Activated T-helper 1 cell treated with anti-CD3 and anti-CD28 coated beads, Interleukin-2, amount 50 U/mL, for 16 hours (primary cell): ENCODE measurements around the gene NHSL1.

Experiments
- DNase-seq, 2 donors: peaks; one replicate each; pipeline ENCODE4 v3.0.0-alpha.2; 2020; ENCODE audit warnings: low read depth in 1 of 2, low spot score in 1 of 2

The NHSL1 gene

DNA sequence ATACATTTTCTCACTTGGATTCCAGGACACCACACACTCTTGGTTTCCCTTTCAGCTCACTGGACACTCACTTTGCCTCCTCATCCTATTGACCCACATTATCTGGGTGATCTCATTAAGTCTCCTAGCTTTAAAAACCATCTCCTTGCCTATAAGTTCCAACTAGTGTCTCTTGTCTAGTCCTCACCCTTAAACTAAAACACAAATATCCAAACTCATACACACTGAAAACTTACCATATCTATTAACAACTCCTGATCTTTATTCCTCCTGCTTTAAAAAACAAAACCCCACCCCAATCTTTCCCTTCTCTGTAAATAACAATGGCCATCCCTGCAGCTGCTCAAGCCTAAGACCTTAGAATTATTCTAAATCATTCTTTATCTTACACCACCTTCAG lies 125.1 kb downstream of the NHSL1 start:
- DNase-seq = no peak

DNA sequence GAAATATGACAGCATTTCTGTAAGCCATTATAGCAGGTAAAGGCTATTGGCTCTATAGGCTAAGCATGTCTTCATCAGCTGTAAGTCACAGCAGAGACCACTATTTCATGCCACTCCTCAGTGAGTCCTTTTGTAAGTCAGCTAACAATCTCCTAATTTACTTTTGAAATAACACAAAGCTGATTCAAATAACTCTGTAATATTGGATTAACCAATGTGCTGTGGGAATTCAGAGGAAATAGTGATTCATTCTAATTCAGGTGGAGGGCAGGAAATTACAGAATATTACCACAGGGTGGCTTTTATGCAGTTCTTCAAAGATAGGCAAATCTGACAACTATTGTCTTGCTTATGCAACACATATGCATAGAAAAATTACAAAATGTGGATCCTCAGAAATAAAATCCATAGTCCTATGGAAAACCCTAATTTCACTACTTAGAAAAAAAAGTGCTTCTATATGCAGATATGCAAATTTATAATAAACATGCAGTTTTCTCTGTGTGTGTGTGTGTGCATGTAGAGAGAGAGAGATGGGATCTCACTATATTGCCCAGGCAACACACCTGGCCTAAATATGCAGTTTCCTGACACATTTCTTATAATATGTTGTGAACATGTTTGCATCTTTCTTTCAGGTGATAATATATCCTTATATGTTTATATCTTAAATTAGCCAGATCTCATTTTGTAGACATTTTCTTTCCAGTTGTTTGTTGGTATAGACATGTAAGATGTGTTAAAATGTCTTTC lies 126.4 kb downstream of the NHSL1 start:
- DNase-seq = no peak
